ENCODE measurements around the gene AKAP5. TPM values are rescaled to one million over a fixed set of nuclear protein-coding genes. Genes with fewer than 3 reads are reported as not detected.
A peak's percentile ranks its signal among the peaks of the same experiment; 100 is the strongest.

The AKAP5 gene
- total RNA-seq, result 1 to 10 TPM; 2.0 to 2.2 TPM

- peak within 1 kb of the TSS; percentile 92 for H3K4me3 Mint-ChIP-seq
- peaks cover 5% of the 10 kb centered on the region for H3K36me3 Mint-ChIP-seq
- no peaks in the 10 kb centered on the region for H3K9me3 Mint-ChIP-seq
Measured at GRCh38 chr14:64465191-64465822, at the start of gene AKAP5. AKAP5 (plus strand) TSS chr14:64465499; CDS start chr14:64468395, 2,896 bp downstream.

GRCh38 chr14:64416348-64416932 lies 48.9 kb upstream of the AKAP5 start:
- no peak for DNase-seq (ENCODE audit: low spot score)
- H3K27ac Mint-ChIP-seq, result peak overlapping the region; percentile 40 to 46
- no peaks in the 10 kb centered on the region for H3K9me3 Mint-ChIP-seq
- peaks cover 31% of the 10 kb centered on the region for H3K36me3 Mint-ChIP-seq
- peaks cover 17 to 21% of the 10 kb centered on the region in 2 donors for H3K4me1 Mint-ChIP-seq (ENCODE audit: low read depth in 2 of 2)
- ATAC-seq, result peak in 1 of 2 donors; percentile 70
- H3K27me3 Mint-ChIP-seq, result no peaks in the 10 kb centered on the region
- H3K4me3 Mint-ChIP-seq, result no peak overlapping the region

More at GRCh38 chr14:64465191-64465822, at the start of gene AKAP5:
- Mint-ChIP-seq H3K27ac (peak within 1 kb of the TSS; percentile 74 to 91), H3K4me1 (ENCODE audit: low read depth in 2 of 2) (peaks cover 24 to 42% of the 10 kb centered on the region in 2 donors), H3K27me3 (no peaks in the 10 kb centered on the region)
- ATAC-seq (peak; percentile 88 to 91), DNase-seq (ENCODE audit: low spot score) (peak; percentile 83)

GRCh38 chr14:64417055-64417770 lies 48.1 kb upstream of the AKAP5 start:
- H3K36me3 Mint-ChIP-seq, result peaks cover 27% of the 10 kb centered on the region
- peak in 1 of 2 donors; percentile 61 for ATAC-seq
- H3K27ac Mint-ChIP-seq, result peak overlapping the region in 1 of 2 donors; percentile 40
- DNase-seq (ENCODE audit: low spot score), result no peak
- H3K4me1 Mint-ChIP-seq (ENCODE audit: low read depth in 2 of 2), result peaks cover 17 to 21% of the 10 kb centered on the region in 2 donors
- H3K4me3 Mint-ChIP-seq, result peak overlapping the region; percentile 11
- no peaks in the 10 kb centered on the region for H3K27me3 Mint-ChIP-seq
- no peaks in the 10 kb centered on the region for H3K9me3 Mint-ChIP-seq

DNA sequence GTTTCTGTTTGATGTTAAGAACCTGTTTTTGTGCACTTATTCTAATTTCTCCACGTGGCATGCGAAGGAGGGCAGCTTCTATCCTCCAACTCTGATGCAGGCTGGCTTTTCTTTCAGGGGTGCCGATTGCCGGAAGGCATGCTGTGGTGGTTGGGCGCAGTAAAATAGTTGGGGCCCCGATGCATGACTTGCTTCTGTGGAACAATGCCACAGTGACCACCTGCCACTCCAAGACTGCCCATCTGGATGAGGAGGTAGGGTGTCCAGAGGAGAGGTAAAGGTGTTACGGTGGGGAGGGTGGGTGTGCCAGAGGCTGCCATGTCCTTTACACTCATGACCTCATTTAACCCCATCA lies 47.6 kb upstream of the AKAP5 start:
- H3K27ac Mint-ChIP-seq, result peak overlapping the region in 1 of 2 donors; percentile 40
- no peak for ATAC-seq
- H3K27me3 Mint-ChIP-seq, result no peaks in the 10 kb centered on the region
- H3K4me3 Mint-ChIP-seq, result peak overlapping the region; percentile 11
- H3K4me1 Mint-ChIP-seq (ENCODE audit: low read depth in 2 of 2), result peaks cover 17 to 25% of the 10 kb centered on the region in 2 donors
- no peaks in the 10 kb centered on the region for H3K9me3 Mint-ChIP-seq
- peaks cover 29% of the 10 kb centered on the region for H3K36me3 Mint-ChIP-seq
- DNase-seq (ENCODE audit: low spot score), result no peak

DNA sequence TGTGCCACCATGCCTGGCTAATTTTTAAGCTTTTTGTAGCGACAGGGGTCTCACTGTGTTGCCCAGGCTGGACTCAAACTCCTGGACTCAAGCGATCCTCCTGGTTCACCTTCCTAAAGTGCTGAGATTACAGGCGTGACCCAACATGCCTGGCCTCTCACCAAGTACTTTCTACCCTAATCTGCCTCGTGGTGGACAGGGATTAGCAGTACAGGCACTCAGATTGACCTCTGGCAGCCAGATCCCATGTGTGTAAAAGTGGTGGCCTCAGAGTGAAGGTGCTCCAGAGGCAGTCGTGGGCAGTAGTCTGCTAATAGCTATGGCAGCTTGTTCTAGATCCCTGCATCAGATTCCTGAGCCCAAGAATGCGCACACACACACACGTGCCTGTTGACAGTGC lies 46.3 kb upstream of the AKAP5 start:
- Mint-ChIP-seq H3K36me3 (peaks cover 33% of the 10 kb centered on the region), H3K4me1 (ENCODE audit: low read depth in 2 of 2) (peaks cover 17 to 28% of the 10 kb centered on the region in 2 donors), H3K27me3 (no peaks in the 10 kb centered on the region), H3K4me3 (no peak overlapping the region), H3K9me3 (no peaks in the 10 kb centered on the region), H3K27ac (no peak overlapping the region)
- ATAC-seq (no peak), DNase-seq (ENCODE audit: low spot score) (no peak)

DNA sequence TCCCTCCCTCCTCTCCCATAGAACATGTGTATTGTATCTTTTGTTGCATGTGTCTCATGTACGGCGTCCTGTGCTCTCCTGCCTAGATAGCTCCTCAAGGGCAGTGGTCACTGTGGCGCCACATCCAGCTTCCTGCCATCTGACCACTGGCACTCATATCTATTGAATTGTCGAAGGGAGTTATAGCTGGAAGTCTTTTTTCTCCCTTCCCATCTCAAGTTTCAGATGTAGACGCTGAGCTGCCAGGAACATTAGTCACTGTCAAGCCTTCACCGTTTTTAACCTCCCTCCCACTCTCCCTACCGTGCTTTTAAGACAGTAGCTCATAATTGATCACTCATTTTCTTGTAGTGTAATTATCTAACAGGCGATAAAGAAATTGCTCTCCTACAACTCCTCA lies 44.1 kb upstream of the AKAP5 start:
- ATAC-seq (no peak), DNase-seq (ENCODE audit: low spot score) (no peak)
- Mint-ChIP-seq H3K36me3 (peaks cover 38% of the 10 kb centered on the region), H3K4me1 (ENCODE audit: low read depth in 2 of 2) (peaks cover 8 to 20% of the 10 kb centered on the region in 2 donors), H3K27ac (no peak overlapping the region), H3K27me3 (no peaks in the 10 kb centered on the region), H3K9me3 (no peaks in the 10 kb centered on the region), H3K4me3 (no peak overlapping the region)

GRCh38 chr14:64422005-64422404 lies 43.3 kb upstream of the AKAP5 start:
- Mint-ChIP-seq H3K9me3 (no peaks in the 10 kb centered on the region), H3K27ac (peak overlapping the region in 1 of 2 donors; percentile 49), H3K4me1 (ENCODE audit: low read depth in 2 of 2) (peaks cover 6 to 19% of the 10 kb centered on the region in 2 donors), H3K36me3 (peaks cover 40% of the 10 kb centered on the region), H3K4me3 (no peak overlapping the region), H3K27me3 (no peaks in the 10 kb centered on the region)
- no peak for DNase-seq (ENCODE audit: low spot score)
- no peak for ATAC-seq

DNA sequence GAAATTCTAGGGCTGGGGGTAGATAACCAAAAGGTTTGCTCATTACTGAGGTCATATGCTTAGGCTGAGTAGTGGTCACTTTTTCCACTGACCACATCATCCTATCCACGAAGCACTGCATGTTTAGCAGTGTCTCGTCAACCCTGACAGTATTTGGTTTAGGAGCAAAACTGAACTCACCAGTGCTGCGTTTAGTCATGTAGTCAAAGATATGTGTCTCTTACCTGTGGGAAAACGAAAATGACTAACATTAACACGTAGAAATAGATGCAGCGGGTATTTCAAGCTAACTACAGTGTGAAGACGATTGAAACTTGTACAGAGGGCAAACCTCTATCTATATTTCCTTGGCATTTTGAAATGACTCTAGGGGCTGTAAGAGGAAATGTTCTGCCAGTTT lies 42.5 kb upstream of the AKAP5 start:
- Mint-ChIP-seq H3K4me1 (ENCODE audit: low read depth in 2 of 2) (peaks cover 0 to 12% of the 10 kb centered on the region in 2 donors), H3K27ac (peak overlapping the region in 1 of 2 donors; percentile 49), H3K9me3 (no peaks in the 10 kb centered on the region), H3K36me3 (peaks cover 37% of the 10 kb centered on the region), H3K4me3 (no peak overlapping the region), H3K27me3 (no peaks in the 10 kb centered on the region)
- ATAC-seq, result peak in 1 of 2 donors; percentile 66
- no peak for DNase-seq (ENCODE audit: low spot score)

- DNase-seq (ENCODE audit: low spot score) (no peak), ATAC-seq (no peak)
- Mint-ChIP-seq H3K4me3 (no peak overlapping the region), H3K27ac (no peak overlapping the region), H3K36me3 (peaks cover 37% of the 10 kb centered on the region), H3K4me1 (ENCODE audit: low read depth in 2 of 2) (peaks cover 0 to 12% of the 10 kb centered on the region in 2 donors), H3K27me3 (no peaks in the 10 kb centered on the region), H3K9me3 (no peaks in the 10 kb centered on the region)
Measured at GRCh38 chr14:64423987-64424386, 41.3 kb upstream of the AKAP5 start.

GRCh38 chr14:64434528-64434927 lies 30.8 kb upstream of the AKAP5 start:
- peaks cover 34% of the 10 kb centered on the region for H3K36me3 Mint-ChIP-seq
- no peaks in the 10 kb centered on the region for H3K9me3 Mint-ChIP-seq
- no peak for ATAC-seq

GRCh38 chr14:64438181-64438841 lies 27.0 kb upstream of the AKAP5 start:
- Mint-ChIP-seq H3K36me3 (peaks cover 30% of the 10 kb centered on the region), H3K27ac (peak overlapping the region in 1 of 2 donors; percentile 35), H3K4me3 (no peak overlapping the region), H3K27me3 (no peaks in the 10 kb centered on the region), H3K4me1 (ENCODE audit: low read depth in 2 of 2) (peaks cover 14 to 16% of the 10 kb centered on the region in 2 donors), H3K9me3 (no peaks in the 10 kb centered on the region)
- no peak for DNase-seq (ENCODE audit: low spot score)
- ATAC-seq, result no peak

More at GRCh38 chr14:64434528-64434927, 30.8 kb upstream of the AKAP5 start:
- no peak overlapping the region for H3K27ac Mint-ChIP-seq
- no peak overlapping the region for H3K4me3 Mint-ChIP-seq
- H3K4me1 Mint-ChIP-seq (ENCODE audit: low read depth in 2 of 2), result peaks cover 11 to 13% of the 10 kb centered on the region in 2 donors
- no peaks in the 10 kb centered on the region for H3K27me3 Mint-ChIP-seq
- no peak for DNase-seq (ENCODE audit: low spot score)

GRCh38 chr14:64439141-64439540 lies 26.2 kb upstream of the AKAP5 start:
- H3K27me3 Mint-ChIP-seq, result no peaks in the 10 kb centered on the region
- H3K9me3 Mint-ChIP-seq, result no peaks in the 10 kb centered on the region
- no peak overlapping the region for H3K4me3 Mint-ChIP-seq
- H3K27ac Mint-ChIP-seq, result peak overlapping the region in 1 of 2 donors; percentile 35
- H3K36me3 Mint-ChIP-seq, result peaks cover 34% of the 10 kb centered on the region
- DNase-seq (ENCODE audit: low spot score) (no peak), ATAC-seq (no peak)
- peaks cover 23% of the 10 kb centered on the region in 2 donors for H3K4me1 Mint-ChIP-seq (ENCODE audit: low read depth in 2 of 2)

GRCh38 chr14:64440494-64440893 lies 24.8 kb upstream of the AKAP5 start:
- ATAC-seq (no peak), DNase-seq (ENCODE audit: low spot score) (no peak)
- Mint-ChIP-seq H3K27me3 (no peaks in the 10 kb centered on the region), H3K4me3 (no peak overlapping the region), H3K9me3 (peaks cover 3% of the 10 kb centered on the region), H3K36me3 (peaks cover 28% of the 10 kb centered on the region), H3K27ac (peak overlapping the region in 1 of 2 donors; percentile 48), H3K4me1 (ENCODE audit: low read depth in 2 of 2) (peaks cover 36 to 37% of the 10 kb centered on the region in 2 donors)
